HL-60 (cell line): ENCODE measurements around the gene NR4A1.

Experiments used
- DNase-seq, 2 experiments: peaks; one replicate each; pipeline ENCODE4 v3.0.0-alpha.2; 2010 to 2020; ENCODE audit warnings: low read depth in 1 of 2, low spot score in 1 of 2
- H3K27ac ChIP-seq: fragments of 250-450 bp; sonication (Bioruptor Pico); replicated peaks from 2 replicates; pipeline ENCODE4 v1.5.1; 2020; ENCODE audit warnings: mild to moderate bottlenecking, moderate library complexity
- H3K27me3 ChIP-seq: fragments of 250-450 bp; sonication (Bioruptor Pico); 2 replicates; pipeline ENCODE4 v1.5.1; 2021; ENCODE audit warnings: mild to moderate bottlenecking, moderate library complexity; ENCODE audit not compliant: insufficient read depth, poor library complexity, severe bottlenecking
- H3K4me3 ChIP-seq: replicated peaks from 2 replicates; pipeline ENCODE4 v1.5.1; 2011; ENCODE audit warnings: mild to moderate bottlenecking, control low read depth, low read length; ENCODE audit not compliant: insufficient read depth
- CTCF ChIP-seq: IDR thresholded peaks from one replicate; pipeline ENCODE4 v1.5.1; 2011; ENCODE audit warnings: low read length, control low read depth, inconsistent platforms; ENCODE audit not compliant: insufficient read depth
- GABPA ChIP-seq: IDR thresholded peaks from 2 replicates; pipeline ENCODE4 v1.6.1; 2012; ENCODE audit warnings: low read depth
- POLR2AphosphoS5 ChIP-seq: IDR thresholded peaks from 2 replicates; pipeline ENCODE4 v1.6.1; 2012; ENCODE audit warnings: low read depth
- REST ChIP-seq: IDR thresholded peaks from 2 replicates; pipeline ENCODE4 v1.6.1; 2012; ENCODE audit warnings: low read depth; ENCODE audit not compliant: insufficient replicate concordance
- SPI1 ChIP-seq: IDR thresholded peaks from 2 replicates; pipeline ENCODE4 v1.6.1; 2012; ENCODE audit warnings: low read depth, mild to moderate bottlenecking, borderline replicate concordance

Gene NR4A1

GRCh38 chr12:52073531-52074381 is 22.5 kb downstream of the NR4A1 start:
- TF ChIP-seq SPI1 (no peak; the same call in 1 of the 2 replicates), POLR2AphosphoS5 (peak; percentile 47; the same call in 1 of the 2 replicates)
- no peaks in the 10 kb centered on the region for H3K27me3 ChIP-seq
- peak overlapping the region; percentile 56 for H3K27ac ChIP-seq
- DNase-seq: peak; percentile 79 to 88
- no peak overlapping the region for H3K4me3 ChIP-seq

- Histone ChIP-seq H3K27me3 (no peaks in the 10 kb centered on the region), H3K27ac (no peak overlapping the region), H3K4me3 (no peak overlapping the region)
- TF ChIP-seq POLR2AphosphoS5: no peak
- no peak for TF ChIP-seq REST
- TF ChIP-seq CTCF: no peak
- no peak for TF ChIP-seq GABPA
- no peak for TF ChIP-seq SPI1
- DNase-seq: no peak
Measured at GRCh38 chr12:52074971-52075724, 23.9 kb downstream of the NR4A1 start.

- DNase-seq: no peak
- no peak overlapping the region for H3K4me3 ChIP-seq
- H3K27ac ChIP-seq: no peak overlapping the region
- H3K27me3 ChIP-seq: no peaks in the 10 kb centered on the region
- TF ChIP-seq GABPA (no peak), REST (no peak), POLR2AphosphoS5 (no peak), CTCF (no peak), SPI1 (no peak)
Measured at GRCh38 chr12:52076811-52077210, 25.6 kb downstream of the NR4A1 start.

GRCh38 chr12:52078276-52078675 is 27.0 kb downstream of the NR4A1 start:
- Histone ChIP-seq H3K27ac (no peak overlapping the region), H3K4me3 (no peak overlapping the region), H3K27me3 (no peaks in the 10 kb centered on the region)
- TF ChIP-seq POLR2AphosphoS5: no peak
- peak; percentile 83 for TF ChIP-seq REST
- no peak for DNase-seq
